H1 (cell line): ENCODE data around the gene CWC27. TPM values are rescaled to one million over a fixed set of nuclear protein-coding genes. Genes with fewer than 3 reads are reported as not detected.

Source experiments
- CTCF ChIA-PET: fragments of 300-600 bp; sonication (Branson Sonifier 250); formaldehyde crosslinking; loops from one replicate; lab custom pipeline; 2021; ENCODE audit not compliant: partially characterized antibody; lab: Charles Lee
- POLR2A ChIA-PET: fragments of 300-600 bp; sonication (Branson Sonifier 250); formaldehyde crosslinking; loops from one replicate; lab custom pipeline; 2021; ENCODE audit warnings: inconsistent platforms; ENCODE audit not compliant: partially characterized antibody; lab: Charles Lee
- DNase-seq, 2 experiments: peaks; one replicate each; pipeline versions ENCODE4 v3.0.0 to v3.0.0-alpha.2; 2010 to 2022; ENCODE audit warnings: low spot score in 2 of 2, low read depth in 1 of 2, mixed read lengths in 1 of 2
- FAIRE-seq: peaks from 2 replicates; lab custom pipeline; 2011; peaks lifted over from hg19 to GRCh38; lab: Jason Lieb, UNC
- H2AFZ ChIP-seq: 2 replicates; pipeline ENCODE4 v1.8.1; 2012; ENCODE audit warnings: low read length, inconsistent platforms
- H2AK5ac ChIP-seq: 2 replicates; pipeline ENCODE4 v1.6.1; 2013; ENCODE audit warnings: low read depth, low read length
- H2BK120ac ChIP-seq: replicated peaks from 2 replicates; pipeline ENCODE3; 2013; ENCODE audit warnings: low read depth, low read length, inconsistent platforms
- H2BK12ac ChIP-seq: 2 replicates; pipeline ENCODE4 v1.6.1; 2013; ENCODE audit warnings: low read depth, low read length
- H2BK15ac ChIP-seq: 2 replicates; pipeline ENCODE4 v1.6.1; 2013; ENCODE audit warnings: low read length
- H2BK20ac ChIP-seq: 2 replicates; pipeline ENCODE4 v1.6.1; 2013; ENCODE audit warnings: low read length
- H2BK5ac ChIP-seq: 2 replicates; pipeline ENCODE4 v1.6.1; 2013; ENCODE audit warnings: low read depth, low read length
- H3K14ac ChIP-seq: 2 replicates; pipeline ENCODE4 v1.6.1; 2013; ENCODE audit warnings: inconsistent platforms; ENCODE audit not compliant: insufficient read length
- H3K18ac ChIP-seq: 2 replicates; pipeline ENCODE4 v1.6.1; 2013; ENCODE audit warnings: low read length; ENCODE audit errors: extremely low read depth
- H3K23ac ChIP-seq: 2 replicates; pipeline ENCODE4 v1.6.1; 2013; ENCODE audit warnings: inconsistent platforms; ENCODE audit not compliant: insufficient read length
- H3K23me2 ChIP-seq: 2 replicates; pipeline ENCODE4 v1.6.1; 2013; ENCODE audit warnings: low read depth, low read length
- H3K27ac ChIP-seq: 2 replicates; pipeline ENCODE4 v1.6.1; 2011; ENCODE audit warnings: low read depth, low read length, inconsistent platforms
- H3K27me3 ChIP-seq, 4 experiments: replicated peaks in 1 of 4; 1 replicate in 1 of 4; 2 replicates in 3 of 4; pipeline versions ENCODE4 v1.6.1 to v1.8.1; 2011 to 2013; ENCODE audit warnings: low read length in 3 of 4, mild to moderate bottlenecking in 3 of 4, inconsistent platforms in 2 of 4, mixed read lengths in 2 of 4, moderate library complexity in 1 of 4; ENCODE audit not compliant: control insufficient read depth in 3 of 4, insufficient read depth in 3 of 4; ENCODE audit errors: extremely low read depth in 1 of 4
- H3K36me3 ChIP-seq, 4 experiments: 2 replicates each; pipeline versions ENCODE4 v1.6.1 to v1.8.1; 2011 to 2013; ENCODE audit warnings: mild to moderate bottlenecking in 4 of 4, low read length in 3 of 4, moderate library complexity in 2 of 4, control low read depth in 1 of 4, inconsistent platforms in 1 of 4; ENCODE audit not compliant: insufficient read depth in 4 of 4, control insufficient read depth in 2 of 4
- H3K4ac ChIP-seq: replicated peaks from 2 replicates; pipeline ENCODE3; 2013; ENCODE audit warnings: low read length, low read depth, mixed read lengths, inconsistent platforms; ENCODE audit not compliant: insufficient read length
- H3K4me1 ChIP-seq, 4 experiments: replicated peaks in 1 of 4; 1 replicate in 1 of 4; 2 replicates in 3 of 4; pipeline versions ENCODE4 v1.6.1 to v1.8.1; 2011 to 2013; ENCODE audit warnings: low read length in 3 of 4, inconsistent platforms in 2 of 4, mixed read lengths in 1 of 4; ENCODE audit not compliant: insufficient read depth in 4 of 4, control insufficient read depth in 3 of 4
- H3K4me2 ChIP-seq, 2 experiments: 2 replicates each; pipeline versions ENCODE4 v1.6.1 to v1.8.1; 2011 to 2013; ENCODE audit warnings: low read depth in 2 of 2, low read length in 2 of 2, control low read depth in 1 of 2, inconsistent platforms in 1 of 2, mild to moderate bottlenecking in 1 of 2; ENCODE audit not compliant: insufficient read depth in 1 of 2
- H3K4me3 ChIP-seq, 4 experiments: fragments of 200-600, 300-600 bp in 1 of 4; sonication (generic), shearing (Covaris generic), sonication (Bioruptor Twin) in 1 of 4; 2 replicates each; pipeline versions ENCODE4 v1.5.1 to v1.8.1; 2011 to 2016; ENCODE audit warnings: low read length in 4 of 4, low read depth in 3 of 4, control low read depth in 2 of 4, inconsistent platforms in 2 of 4, mild to moderate bottlenecking in 2 of 4, mixed read lengths in 1 of 4, moderate library complexity in 1 of 4; ENCODE audit not compliant: insufficient read depth in 2 of 4; ENCODE audit errors: extremely low read depth in 1 of 4
- H3K56ac ChIP-seq: replicated peaks from 2 replicates; pipeline ENCODE3; 2013; ENCODE audit warnings: low read depth, mild to moderate bottlenecking, mixed read lengths, low read length, inconsistent platforms; ENCODE audit not compliant: insufficient read length
- H3K79me1 ChIP-seq: 2 replicates; pipeline ENCODE4 v1.6.1; 2013; ENCODE audit warnings: low read depth, low read length, control low read depth
- H3K79me2 ChIP-seq, 2 experiments: 2 replicates each; pipeline versions ENCODE4 v1.6.1 to v1.8.1; 2012 to 2013; ENCODE audit warnings: low read length in 2 of 2, mild to moderate bottlenecking in 2 of 2, inconsistent platforms in 1 of 2; ENCODE audit not compliant: insufficient read depth in 2 of 2, control insufficient read depth in 1 of 2
- H3K9ac ChIP-seq, 4 experiments: replicated peaks in 1 of 4; 1 replicate in 1 of 4; 2 replicates in 3 of 4; pipeline versions ENCODE4 v1.6.1 to v1.8.1; 2011 to 2013; ENCODE audit warnings: low read depth in 3 of 4, low read length in 3 of 4, control low read depth in 2 of 4, mild to moderate bottlenecking in 2 of 4, moderate library complexity in 2 of 4, inconsistent platforms in 1 of 4; ENCODE audit errors: extremely low read depth in 1 of 4
- H3K9me3 ChIP-seq, 2 experiments: 2 replicates each; pipeline versions ENCODE4 v1.6.1 to v1.8.1; 2012 to 2013; ENCODE audit warnings: mild to moderate bottlenecking in 2 of 2, moderate library complexity in 2 of 2, control low read depth in 1 of 2, inconsistent platforms in 1 of 2, low read depth in 1 of 2, low read length in 1 of 2, mixed read lengths in 1 of 2; ENCODE audit not compliant: insufficient read depth in 2 of 2
- H4K20me1 ChIP-seq, 2 experiments: replicated peaks in 1 of 2; 2 replicates each; pipeline versions ENCODE3 to v1.8.1; 2011 to 2013; ENCODE audit warnings: inconsistent platforms in 2 of 2, low read length in 2 of 2, mild to moderate bottlenecking in 1 of 2; ENCODE audit not compliant: insufficient read depth in 2 of 2, control insufficient read depth in 1 of 2
- H4K5ac ChIP-seq: 2 replicates; pipeline ENCODE4 v1.6.1; 2013; ENCODE audit warnings: low read length, low read depth, mixed read lengths, inconsistent platforms; ENCODE audit not compliant: insufficient read length
- H4K8ac ChIP-seq: 2 replicates; pipeline ENCODE4 v1.8.0; 2013; ENCODE audit warnings: mild to moderate bottlenecking, moderate library complexity, low read length, inconsistent platforms; ENCODE audit not compliant: insufficient read depth; ENCODE audit errors: extremely low read depth
- H4K91ac ChIP-seq: replicated peaks from 2 replicates; pipeline ENCODE3; 2013; ENCODE audit warnings: low read length, mixed read lengths, inconsistent platforms; ENCODE audit not compliant: insufficient read length
- SUZ12 ChIP-seq: fragments of 200-600 bp; sonication (generic); IDR thresholded peaks from 2 replicates; pipeline ENCODE4 v1.6.1; 2012; ENCODE audit warnings: mild to moderate bottlenecking, inconsistent platforms, low read length, moderate library complexity, mixed read lengths
- WGBS, 2 experiments: shearing (Covaris generic) in 1 of 2; methylation state at CpG; one replicate each; pipeline versions ENCODE4 v1.1.6 to v1.1.7; 2013 to 2015; ENCODE audit warnings: low lambda C conversion rate in 2 of 2, mixed read lengths in 2 of 2, inconsistent platforms in 1 of 2, low coverage in 1 of 2, missing lambda C conversion rate in 1 of 2; ENCODE audit not compliant: insufficient replicate concordance in 2 of 2, insufficient coverage in 1 of 2, insufficient read length in 1 of 2; ENCODE audit errors: extremely low coverage in 1 of 2, missing lambda C conversion rate in 1 of 2; 5-methylcytosine and 5-hydroxymethylcytosine counted together
- polyA plus RNA-seq, 7 experiments: library from polyadenylated mRNA; depleted of rRNA in 3 of 7; stranded (reverse) in 5 of 7; unstranded in 2 of 7; fragments of >200 nt in 5 of 7; fragments of 200-250 nt in 2 of 7; gene quantifications; 1 replicate in 5 of 7; 2 replicates in 1 of 7; 4 replicates in 1 of 7; pipeline versions ENCODE4 v1.2.1 to v1.2.3, GENCODE V29; 2011 to 2013; ENCODE audit warnings: missing spikeins in 2 of 7, mixed read lengths in 2 of 7
- total RNA-seq: library from RNA; stranded (reverse); fragmentation: NEBNext Ultra II Directional; extraction: Animal tissue kit (Norgen Biotek cat#: 25700); gene quantifications from 2 replicates; pipeline ENCODE4 v1.2.1, GENCODE V29; 2021

Gene CWC27
- total and polyA plus RNA-seq, 2 of the 8 experiments (the other 6 are each of a cell fraction or from before 2014, with no cell fraction given), result 24.9 to 43.4 TPM

DNA sequence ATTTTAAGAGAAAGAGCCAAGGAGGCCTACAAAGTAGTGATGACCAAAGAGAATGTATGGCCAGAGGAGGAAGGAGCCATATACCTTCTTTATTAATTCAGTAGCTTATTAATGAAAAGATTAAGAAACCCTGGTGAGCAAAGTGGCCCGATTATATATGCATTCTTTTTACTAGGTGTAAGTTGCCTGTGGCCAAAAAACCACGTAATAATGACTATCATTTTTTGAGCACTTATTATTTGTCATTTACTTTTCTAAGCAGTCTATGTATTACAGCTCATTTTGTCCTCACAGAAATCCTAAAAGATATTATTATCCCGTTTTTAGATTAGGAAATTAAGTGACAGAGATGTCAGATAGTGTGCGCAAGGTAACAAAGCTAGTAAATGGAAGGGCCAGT is 3.0 kb downstream of the CWC27 start:
- H4K91ac ChIP-seq, result no peak overlapping the region
- WGBS, 2 experiments, result 87% methylated on average over 4 of the region's 4 CpGs; no CpG with 5 or more reads in 1 of the 2 experiments
- peaks cover 0 to 6% (median 3%) of the 10 kb centered on the region in 4 experiments; a peak in 4 of 8 replicates for H3K36me3 ChIP-seq
- no peaks in the 10 kb centered on the region for H3K27me3 ChIP-seq
- H3K79me2 ChIP-seq, result peaks cover 15 to 65% of the 10 kb centered on the region in 2 experiments; a peak in 3 of 4 replicates
- CTCF ChIA-PET, result interaction anchor here (0.9 to 2.5 kb wide), 5 partner anchors 9 to 137 kb away, joined by 3 to 12 read pairs (median 3); no protein-coding TSS in a partner anchor
- H3K56ac ChIP-seq, result no peak overlapping the region
- no peak overlapping the region for H3K23ac ChIP-seq
- H2BK20ac ChIP-seq, result no peak overlapping the region
- H4K5ac ChIP-seq, result no peak overlapping the region
- no peak for FAIRE-seq
- no peak overlapping the region for H3K27ac ChIP-seq
- peaks cover 6% of the 10 kb centered on the region for H3K79me1 ChIP-seq
- H4K20me1 ChIP-seq, result no peaks in the 10 kb centered on the region
- no peak overlapping the region for H3K4me2 ChIP-seq
- 0 out of 2 replicates have a peak, but pooled peaks cover 2% of the 10 kb centered on the region for H3K23me2 ChIP-seq
- H3K18ac ChIP-seq, result no peak overlapping the region
- DNase-seq, result no peak
- no peak overlapping the region for H2AK5ac ChIP-seq
- H3K4ac ChIP-seq, result no peak overlapping the region
- H4K8ac ChIP-seq, result no peak overlapping the region
- H2AFZ ChIP-seq, result no peak overlapping the region
- H2BK120ac ChIP-seq, result no peak overlapping the region
- POLR2A ChIA-PET, result interaction anchor here (0.6 to 1.1 kb wide), 3 partner anchors 11 to 51 kb away, joined by 3 to 4 read pairs (median 4); no protein-coding TSS in a partner anchor
- peaks cover 0 to 5% (median 2%) of the 10 kb centered on the region in 4 experiments; a peak in 4 of 7 replicates for H3K4me1 ChIP-seq
- no peak overlapping the region for H2BK15ac ChIP-seq
- no peak overlapping the region for H3K4me3 ChIP-seq
- H3K9ac ChIP-seq, result no peak overlapping the region
- H3K9me3 ChIP-seq, result no peaks in the 10 kb centered on the region
- no peak overlapping the region for H2BK5ac ChIP-seq
- H3K14ac ChIP-seq, result no peak overlapping the region
- H2BK12ac ChIP-seq, result no peak overlapping the region
- no peak for TF ChIP-seq SUZ12
